Epithelial cell of esophagus (primary cell): ENCODE results near the gene ZAP70.

Source experiments
- DNase-seq: peaks from one replicate; pipeline ENCODE4 v3.0.0; 2010; ENCODE audit warnings: low read depth
- H3K4me3 ChIP-seq: 2 replicates; pipeline ENCODE4 v1.5.1; 2011; ENCODE audit warnings: mild to moderate bottlenecking, low read length, control low read depth
- TF ChIP-seq, protein P1 (sequence below): IDR thresholded peaks from 2 replicates; pipeline ENCODE4 v1.5.1; 2011; ENCODE audit warnings: low read depth, mild to moderate bottlenecking, low read length, control low read depth, inconsistent platforms; ENCODE audit not compliant: insufficient read depth; ENCODE audit errors: missing control alignments

Gene ZAP70

GRCh38 chr2:97754690-97755346, 41.4 kb downstream of the ZAP70 start:
- peak; percentile 80 for DNase-seq
- no peak overlapping the region for H3K4me3 ChIP-seq
- TF ChIP-seq, protein P1, sequence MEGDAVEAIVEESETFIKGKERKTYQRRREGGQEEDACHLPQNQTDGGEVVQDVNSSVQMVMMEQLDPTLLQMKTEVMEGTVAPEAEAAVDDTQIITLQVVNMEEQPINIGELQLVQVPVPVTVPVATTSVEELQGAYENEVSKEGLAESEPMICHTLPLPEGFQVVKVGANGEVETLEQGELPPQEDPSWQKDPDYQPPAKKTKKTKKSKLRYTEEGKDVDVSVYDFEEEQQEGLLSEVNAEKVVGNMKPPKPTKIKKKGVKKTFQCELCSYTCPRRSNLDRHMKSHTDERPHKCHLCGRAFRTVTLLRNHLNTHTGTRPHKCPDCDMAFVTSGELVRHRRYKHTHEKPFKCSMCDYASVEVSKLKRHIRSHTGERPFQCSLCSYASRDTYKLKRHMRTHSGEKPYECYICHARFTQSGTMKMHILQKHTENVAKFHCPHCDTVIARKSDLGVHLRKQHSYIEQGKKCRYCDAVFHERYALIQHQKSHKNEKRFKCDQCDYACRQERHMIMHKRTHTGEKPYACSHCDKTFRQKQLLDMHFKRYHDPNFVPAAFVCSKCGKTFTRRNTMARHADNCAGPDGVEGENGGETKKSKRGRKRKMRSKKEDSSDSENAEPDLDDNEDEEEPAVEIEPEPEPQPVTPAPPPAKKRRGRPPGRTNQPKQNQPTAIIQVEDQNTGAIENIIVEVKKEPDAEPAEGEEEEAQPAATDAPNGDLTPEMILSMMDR, result no peak

DNA sequence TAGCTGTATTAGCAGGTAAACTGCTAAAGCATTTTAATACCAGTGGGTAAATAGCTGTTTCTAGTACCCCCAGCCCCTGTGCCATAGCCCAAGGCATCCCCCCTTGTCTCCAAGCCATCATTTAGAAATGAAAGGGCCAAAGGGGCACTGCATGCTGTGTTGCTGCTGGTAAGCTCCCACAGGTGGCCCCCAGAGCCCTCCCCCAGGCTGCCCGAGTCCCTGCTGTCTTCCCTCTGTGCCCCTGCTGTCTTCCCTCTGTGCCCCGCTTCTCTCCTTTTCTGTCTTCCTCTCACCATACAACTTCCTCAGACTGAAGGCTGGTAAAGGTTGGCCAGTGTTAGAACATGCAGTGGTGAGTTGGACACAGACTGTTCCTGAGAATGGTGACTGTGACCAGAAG, 42.1 kb downstream of the ZAP70 start:
- TF ChIP-seq, protein P1, result no peak
- DNase-seq, result no peak

GRCh38 chr2:97757062-97757461, 43.7 kb downstream of the ZAP70 start:
- TF ChIP-seq, protein P1, result no peak
- no peak for DNase-seq
- H3K4me3 ChIP-seq, result no peak overlapping the region

More for the DNA sequence above, 42.1 kb downstream of the ZAP70 start:
- H3K4me3 ChIP-seq, result no peak overlapping the region

DNA sequence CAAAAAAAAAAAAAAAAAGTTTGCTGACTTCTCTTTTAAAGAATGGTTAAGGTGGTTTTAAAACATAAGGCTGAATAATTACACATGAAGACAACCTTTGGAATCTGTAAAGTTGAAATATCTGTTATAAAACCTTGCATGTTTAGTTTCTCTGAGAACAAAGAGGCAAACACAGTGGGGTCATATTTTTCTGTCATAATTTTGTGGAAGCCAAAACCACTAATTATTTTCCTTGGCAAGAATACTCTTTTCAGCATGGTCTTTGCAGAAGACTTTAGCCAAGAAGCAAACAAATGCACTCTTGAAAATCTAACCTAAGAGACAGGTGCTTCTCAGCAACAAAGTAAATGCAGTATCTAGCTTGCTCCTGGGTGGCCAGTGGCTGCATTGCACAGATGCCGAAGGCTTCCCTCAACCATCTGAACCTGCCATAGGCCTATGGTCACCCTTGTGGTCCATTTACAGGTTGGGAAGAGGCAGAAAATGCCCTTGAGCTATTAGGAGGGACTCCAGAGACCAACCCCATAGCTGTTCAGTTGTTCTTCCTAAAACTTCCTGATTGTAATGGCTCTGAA, 44.8 kb downstream of the ZAP70 start:
- DNase-seq, result no peak
- TF ChIP-seq, protein P1, result no peak
- H3K4me3 ChIP-seq, result no peak overlapping the region

DNA sequence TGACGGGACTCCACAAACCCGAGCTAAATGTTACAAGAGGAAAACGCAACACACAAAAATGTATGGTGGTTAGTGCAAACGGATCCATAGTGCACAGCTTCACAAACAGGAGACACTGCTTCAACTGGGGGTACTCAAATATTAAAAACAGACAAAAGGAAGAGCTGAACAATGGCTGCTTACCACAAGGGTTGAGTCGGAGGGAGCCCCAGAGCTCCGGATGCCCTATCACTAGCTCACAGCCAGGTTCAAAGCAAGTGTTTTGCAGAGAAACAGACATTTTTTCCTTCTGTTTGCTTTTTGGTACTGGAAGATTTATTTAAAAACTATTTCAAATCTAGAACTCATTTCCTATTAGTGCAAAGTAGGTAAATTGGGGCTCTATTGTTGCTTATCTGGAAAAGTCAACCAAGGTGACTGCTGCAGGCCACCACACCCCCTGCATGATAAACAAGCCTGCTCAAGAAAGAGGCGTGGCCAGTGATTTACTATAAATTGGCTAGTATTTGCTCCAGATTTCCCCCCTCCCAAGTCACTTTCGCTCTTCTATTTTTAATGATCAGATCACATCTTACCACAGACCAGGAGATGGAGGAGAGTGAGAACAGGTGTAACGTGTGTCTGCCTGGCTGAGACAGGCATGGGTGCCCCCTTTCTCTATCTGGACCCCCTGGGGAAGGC, 46.5 kb downstream of the ZAP70 start:
- DNase-seq, result peak; percentile 21
- TF ChIP-seq, protein P1, result no peak
- H3K4me3 ChIP-seq, result no peak overlapping the region

GRCh38 chr2:97760480-97761049, 47.2 kb downstream of the ZAP70 start:
- H3K4me3 ChIP-seq, result no peak overlapping the region
- DNase-seq, result no peak

More at GRCh38 chr2:97760480-97761049, 47.2 kb downstream of the ZAP70 start:
- TF ChIP-seq, protein P1, result no peak
